ENCODE results near the gene EEF1B2. TPM values are rescaled to one million over a fixed set of nuclear protein-coding genes. Genes with fewer than 3 reads are reported as not detected.

EEF1B2 gene
- total and polyA plus RNA-seq, 2 of the 13 experiments (the other 11 are each of a cell fraction or from before 2014, with no cell fraction given), result 1,284 to 1,731 TPM

DNA sequence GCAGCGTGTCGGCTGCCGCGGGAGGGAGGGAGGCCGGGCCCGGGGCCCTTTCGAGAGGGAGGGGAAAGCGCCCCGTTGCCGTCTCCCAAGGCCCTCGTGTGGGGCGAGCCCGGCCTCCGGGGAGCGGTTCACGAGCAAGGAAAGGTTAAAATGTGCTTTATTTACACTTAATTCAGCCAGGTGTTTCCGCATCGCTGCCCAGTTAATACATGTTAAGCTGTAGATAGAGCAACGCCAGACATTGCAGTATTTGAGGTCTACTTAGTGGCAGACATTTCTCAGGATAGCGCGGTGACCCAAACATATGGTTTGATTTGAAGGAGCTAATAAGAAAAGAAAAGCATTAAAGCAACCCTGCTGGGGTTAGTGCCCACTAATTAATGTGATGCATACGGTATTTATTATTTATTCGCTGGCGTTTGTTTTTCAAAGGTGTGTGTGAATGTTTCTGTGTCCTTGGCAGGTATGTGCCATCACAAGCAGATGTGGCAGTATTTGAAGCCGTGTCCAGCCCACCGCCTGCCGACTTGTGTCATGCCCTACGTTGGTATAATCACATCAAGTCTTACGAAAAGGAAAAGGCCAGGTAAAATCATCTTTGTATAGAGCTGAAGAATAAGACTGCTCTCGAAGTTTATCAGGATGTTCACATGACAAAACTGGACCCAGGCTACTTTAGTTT, 571 bp downstream of the EEF1B2 start (continued):
- TF ChIP-seq, protein P1, sequence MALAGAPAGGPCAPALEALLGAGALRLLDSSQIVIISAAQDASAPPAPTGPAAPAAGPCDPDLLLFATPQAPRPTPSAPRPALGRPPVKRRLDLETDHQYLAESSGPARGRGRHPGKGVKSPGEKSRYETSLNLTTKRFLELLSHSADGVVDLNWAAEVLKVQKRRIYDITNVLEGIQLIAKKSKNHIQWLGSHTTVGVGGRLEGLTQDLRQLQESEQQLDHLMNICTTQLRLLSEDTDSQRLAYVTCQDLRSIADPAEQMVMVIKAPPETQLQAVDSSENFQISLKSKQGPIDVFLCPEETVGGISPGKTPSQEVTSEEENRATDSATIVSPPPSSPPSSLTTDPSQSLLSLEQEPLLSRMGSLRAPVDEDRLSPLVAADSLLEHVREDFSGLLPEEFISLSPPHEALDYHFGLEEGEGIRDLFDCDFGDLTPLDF (CRISPR knock-in tag; IDR thresholded peaks at IDR 0.05), result no peak
- TF ChIP-seq, protein P2, sequence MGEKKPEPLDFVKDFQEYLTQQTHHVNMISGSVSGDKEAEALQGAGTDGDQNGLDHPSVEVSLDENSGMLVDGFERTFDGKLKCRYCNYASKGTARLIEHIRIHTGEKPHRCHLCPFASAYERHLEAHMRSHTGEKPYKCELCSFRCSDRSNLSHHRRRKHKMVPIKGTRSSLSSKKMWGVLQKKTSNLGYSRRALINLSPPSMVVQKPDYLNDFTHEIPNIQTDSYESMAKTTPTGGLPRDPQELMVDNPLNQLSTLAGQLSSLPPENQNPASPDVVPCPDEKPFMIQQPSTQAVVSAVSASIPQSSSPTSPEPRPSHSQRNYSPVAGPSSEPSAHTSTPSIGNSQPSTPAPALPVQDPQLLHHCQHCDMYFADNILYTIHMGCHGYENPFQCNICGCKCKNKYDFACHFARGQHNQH (CRISPR knock-in tag; IDR thresholded peaks at IDR 0.05), result no peak
- TF ChIP-seq ZNF17 (CRISPR knock-in tag; IDR thresholded peaks at IDR 0.05) (peak; percentile 53; the same call in 1 of the 2 replicates), CEBPB (IDR thresholded peaks at IDR 0.05; ENCODE audit: borderline replicate concordance, low read depth, low read length) (no peak), ZNF552 (CRISPR knock-in tag; IDR thresholded peaks at IDR 0.05; ENCODE audit: borderline replicate concordance) (no peak), RAD21 (CRISPR knock-in tag; IDR thresholded peaks at IDR 0.05) (0 out of 2 replicates have a peak, but pooled peaks have one; percentile 4), ZNF777 (CRISPR knock-in tag; IDR thresholded peaks at IDR 0.05) (no peak), ZFP90 (CRISPR knock-in tag; IDR thresholded peaks at IDR 0.05; ENCODE audit: borderline replicate concordance) (0 out of 2 replicates have a peak, but pooled peaks have one; percentile 13), CENPT (CRISPR knock-in tag; IDR thresholded peaks at IDR 0.05; ENCODE audit: low read depth) (0 out of 2 replicates have a peak, but pooled peaks have one; percentile 38), ZNF430 (CRISPR knock-in tag; IDR thresholded peaks at IDR 0.05) (peak; percentile 67; the same call in 1 of the 2 replicates), TAF1 (CRISPR knock-in tag; IDR thresholded peaks at IDR 0.05) (no peak), ZNF678 (CRISPR knock-in tag; IDR thresholded peaks at IDR 0.05) (peak; percentile 67; the same call in 1 of the 2 replicates), KLF15 (CRISPR knock-in tag; IDR thresholded peaks at IDR 0.05; ENCODE audit: borderline replicate concordance) (no peak), KAT2B (IDR thresholded peaks at IDR 0.05; ENCODE audit: borderline replicate concordance, low read depth, low read length) (no peak), SSRP1 (CRISPR knock-in tag; IDR thresholded peaks at IDR 0.05) (0 out of 2 replicates have a peak, but pooled peaks have one; percentile 70), EED (CRISPR knock-in tag; IDR thresholded peaks at IDR 0.05) (0 out of 2 replicates have a peak, but pooled peaks have one; percentile 12), IRF2 (CRISPR knock-in tag; IDR thresholded peaks at IDR 0.05) (no peak), NR2F6 (IDR thresholded peaks at IDR 0.05) (no peak), NR2F6 (CRISPR knock-in tag; IDR thresholded peaks at IDR 0.05) (no peak), SPEN (CRISPR knock-in tag; IDR thresholded peaks at IDR 0.05; ENCODE audit: low read depth) (no peak)
- TF ChIP-seq, protein P3, sequence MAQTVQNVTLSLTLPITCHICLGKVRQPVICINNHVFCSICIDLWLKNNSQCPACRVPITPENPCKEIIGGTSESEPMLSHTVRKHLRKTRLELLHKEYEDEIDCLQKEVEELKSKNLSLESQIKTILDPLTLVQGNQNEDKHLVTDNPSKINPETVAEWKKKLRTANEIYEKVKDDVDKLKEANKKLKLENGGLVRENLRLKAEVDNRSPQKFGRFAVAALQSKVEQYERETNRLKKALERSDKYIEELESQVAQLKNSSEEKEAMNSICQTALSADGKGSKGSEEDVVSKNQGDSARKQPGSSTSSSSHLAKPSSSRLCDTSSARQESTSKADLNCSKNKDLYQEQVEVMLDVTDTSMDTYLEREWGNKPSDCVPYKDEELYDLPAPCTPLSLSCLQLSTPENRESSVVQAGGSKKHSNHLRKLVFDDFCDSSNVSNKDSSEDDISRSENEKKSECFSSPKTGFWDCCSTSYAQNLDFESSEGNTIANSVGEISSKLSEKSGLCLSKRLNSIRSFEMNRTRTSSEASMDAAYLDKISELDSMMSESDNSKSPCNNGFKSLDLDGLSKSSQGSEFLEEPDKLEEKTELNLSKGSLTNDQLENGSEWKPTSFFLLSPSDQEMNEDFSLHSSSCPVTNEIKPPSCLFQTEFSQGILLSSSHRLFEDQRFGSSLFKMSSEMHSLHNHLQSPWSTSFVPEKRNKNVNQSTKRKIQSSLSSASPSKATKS (CRISPR knock-in tag; IDR thresholded peaks at IDR 0.05), result peak; percentile 61; the same call in 1 of the 2 replicates
- TF ChIP-seq, protein P4, sequence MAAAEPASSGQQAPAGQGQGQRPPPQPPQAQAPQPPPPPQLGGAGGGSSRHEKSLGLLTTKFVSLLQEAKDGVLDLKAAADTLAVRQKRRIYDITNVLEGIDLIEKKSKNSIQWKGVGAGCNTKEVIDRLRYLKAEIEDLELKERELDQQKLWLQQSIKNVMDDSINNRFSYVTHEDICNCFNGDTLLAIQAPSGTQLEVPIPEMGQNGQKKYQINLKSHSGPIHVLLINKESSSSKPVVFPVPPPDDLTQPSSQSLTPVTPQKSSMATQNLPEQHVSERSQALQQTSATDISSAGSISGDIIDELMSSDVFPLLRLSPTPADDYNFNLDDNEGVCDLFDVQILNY (CRISPR knock-in tag; conservative IDR thresholded peaks at IDR 0.05), result no peak
- TF ChIP-seq, protein P5, sequence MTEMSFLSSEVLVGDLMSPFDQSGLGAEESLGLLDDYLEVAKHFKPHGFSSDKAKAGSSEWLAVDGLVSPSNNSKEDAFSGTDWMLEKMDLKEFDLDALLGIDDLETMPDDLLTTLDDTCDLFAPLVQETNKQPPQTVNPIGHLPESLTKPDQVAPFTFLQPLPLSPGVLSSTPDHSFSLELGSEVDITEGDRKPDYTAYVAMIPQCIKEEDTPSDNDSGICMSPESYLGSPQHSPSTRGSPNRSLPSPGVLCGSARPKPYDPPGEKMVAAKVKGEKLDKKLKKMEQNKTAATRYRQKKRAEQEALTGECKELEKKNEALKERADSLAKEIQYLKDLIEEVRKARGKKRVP (CRISPR knock-in tag; IDR thresholded peaks at IDR 0.05), result 0 out of 4 replicates have a peak, but pooled peaks of 1 of the 2 experiments have one; percentile 23
- TF ChIP-seq, protein P6, sequence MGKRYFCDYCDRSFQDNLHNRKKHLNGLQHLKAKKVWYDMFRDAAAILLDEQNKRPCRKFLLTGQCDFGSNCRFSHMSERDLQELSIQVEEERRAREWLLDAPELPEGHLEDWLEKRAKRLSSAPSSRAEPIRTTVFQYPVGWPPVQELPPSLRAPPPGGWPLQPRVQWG (CRISPR knock-in tag; IDR thresholded peaks at IDR 0.05; ENCODE audit: borderline replicate concordance, low read depth), result no peak
